Measurements from ENCODE around the gene OR7G1. TPM values are rescaled to one million over a fixed set of nuclear protein-coding genes. Genes with fewer than 3 reads are reported as not detected.

The OR7G1 gene
- total RNA-seq, 1 experiment from 2014 or later, result not detected

GRCh38 chr19:9148697-9149096, 33.1 kb upstream of the OR7G1 start:
- intact Hi-C loops (cut with micrococcal nuclease; ENCODE audit: unreplicated experiment), result no loop called here
- H3K4me1 ChIP-seq (ENCODE audit: insufficient read depth, low read length, poor library complexity, severe bottlenecking), result no peaks in the 10 kb centered on the region
- no peak for DNase-seq (ENCODE audit: low spot score)
- ChIA-PET POLR2A (ENCODE audit: low non-redundant PET) (no interaction called here), CTCF (no interaction called here)
- peaks cover 67% of the 10 kb centered on the region for H3K9me3 ChIP-seq (ENCODE audit: low read depth, low read length, poor library complexity, severe bottlenecking)
- H3K27me3 ChIP-seq (replicated peaks; ENCODE audit: insufficient read depth, low read depth, low read length, poor library complexity), result no peaks in the 10 kb centered on the region
- H3K36me3 ChIP-seq (ENCODE audit: insufficient read depth, low read length, poor library complexity, severe bottlenecking), result peaks cover 34% of the 10 kb centered on the region
- no TSS peak for BruUV-seq (replicated peaks)
- H3K4me3 ChIP-seq (ENCODE audit: low read depth, low read length, poor library complexity, severe bottlenecking), result no peak overlapping the region
- H3K27ac ChIP-seq (ENCODE audit: low read depth, low read length, poor library complexity, severe bottlenecking), result no peak overlapping the region
- TF ChIP-seq CTCF (conservative IDR thresholded peaks at IDR 0.05; ENCODE audit: low read depth, low read length) (no peak), EZH2 (IDR thresholded peaks at IDR 0.05; ENCODE audit: borderline replicate concordance, low read depth, low read length, poor library complexity, severe bottlenecking) (no peak)

- intact Hi-C loops (cut with micrococcal nuclease; ENCODE audit: unreplicated experiment), result no loop called here
Measured at GRCh38 chr19:9146882-9147281, 31.3 kb upstream of the OR7G1 start.

GRCh38 chr19:9144920-9145319, 29.4 kb upstream of the OR7G1 start:
- ChIA-PET POLR2A (ENCODE audit: low non-redundant PET) (no interaction called here), CTCF (no interaction called here)
- Histone ChIP-seq H3K27me3 (replicated peaks; ENCODE audit: insufficient read depth, low read depth, low read length, poor library complexity) (no peaks in the 10 kb centered on the region), H3K4me1 (ENCODE audit: insufficient read depth, low read length, poor library complexity, severe bottlenecking) (no peaks in the 10 kb centered on the region), H3K9me3 (ENCODE audit: low read depth, low read length, poor library complexity, severe bottlenecking) (peaks cover 50% of the 10 kb centered on the region), H3K27ac (ENCODE audit: low read depth, low read length, poor library complexity, severe bottlenecking) (no peak overlapping the region), H3K4me3 (ENCODE audit: low read depth, low read length, poor library complexity, severe bottlenecking) (no peak overlapping the region), H3K36me3 (ENCODE audit: insufficient read depth, low read length, poor library complexity, severe bottlenecking) (peaks cover 36% of the 10 kb centered on the region)
- TF ChIP-seq CTCF (conservative IDR thresholded peaks at IDR 0.05; ENCODE audit: low read depth, low read length), result no peak
- no peak for TF ChIP-seq EZH2 (IDR thresholded peaks at IDR 0.05; ENCODE audit: borderline replicate concordance, low read depth, low read length, poor library complexity, severe bottlenecking)
- no TSS peak for BruUV-seq (replicated peaks)
- intact Hi-C loops (cut with micrococcal nuclease; ENCODE audit: unreplicated experiment), result no loop called here
- no peak for DNase-seq (ENCODE audit: low spot score)

More at GRCh38 chr19:9146882-9147281, 31.3 kb upstream of the OR7G1 start:
- BruUV-seq (replicated peaks), result no TSS peak
- Histone ChIP-seq H3K4me3 (ENCODE audit: low read depth, low read length, poor library complexity, severe bottlenecking) (no peak overlapping the region), H3K27ac (ENCODE audit: low read depth, low read length, poor library complexity, severe bottlenecking) (no peak overlapping the region), H3K36me3 (ENCODE audit: insufficient read depth, low read length, poor library complexity, severe bottlenecking) (peaks cover 31% of the 10 kb centered on the region), H3K27me3 (replicated peaks; ENCODE audit: insufficient read depth, low read depth, low read length, poor library complexity) (no peaks in the 10 kb centered on the region), H3K4me1 (ENCODE audit: insufficient read depth, low read length, poor library complexity, severe bottlenecking) (no peaks in the 10 kb centered on the region), H3K9me3 (ENCODE audit: low read depth, low read length, poor library complexity, severe bottlenecking) (peaks cover 62% of the 10 kb centered on the region)
- TF ChIP-seq EZH2 (IDR thresholded peaks at IDR 0.05; ENCODE audit: borderline replicate concordance, low read depth, low read length, poor library complexity, severe bottlenecking) (no peak), CTCF (conservative IDR thresholded peaks at IDR 0.05; ENCODE audit: low read depth, low read length) (no peak)
- ChIA-PET POLR2A (ENCODE audit: low non-redundant PET) (interaction anchor here (0.6 kb wide), 1 partner anchor 205 kb away, joined by 3 read pairs; no protein-coding TSS in a partner anchor), CTCF (no interaction called here)
- DNase-seq (ENCODE audit: low spot score), result no peak
